Testis (tissue), 3 donors: Measurements from ENCODE around the gene DUOX1. TPM values are rescaled to one million over a fixed set of nuclear protein-coding genes. Genes with fewer than 3 reads are reported as not detected.

Experiments used
- DNase-seq: peaks from one replicate; pipeline ENCODE4 v3.0.0-alpha.2; 2019
- H3K27ac ChIP-seq, 2 donors: fragments of 200-600 bp; sonication (generic); one replicate each; pipeline ENCODE4 v1.5.1; 2019
- H3K27me3 ChIP-seq: fragments of 200-600 bp; sonication (generic); one replicate; pipeline ENCODE4 v1.5.1; 2019
- H3K36me3 ChIP-seq: fragments of 200-600 bp; sonication (generic); one replicate; pipeline ENCODE4 v1.5.1; 2017; ENCODE audit warnings: low read depth; ENCODE audit errors: missing control alignments
- H3K4me1 ChIP-seq: fragments of 200-600 bp; sonication (generic); one replicate; pipeline ENCODE4 v1.5.1; 2019
- H3K4me3 ChIP-seq, 2 donors: fragments of 200-600 bp; sonication (generic); one replicate each; pipeline ENCODE4 v1.5.1; 2017 to 2019
- H3K9me3 ChIP-seq: fragments of 200-600 bp; sonication (generic); one replicate; pipeline ENCODE4 v1.5.1; 2017
- POLR2A ChIP-seq: fragments of 450-650 bp; IDR thresholded peaks from one replicate; pipeline ENCODE4 v1.6.1; 2017; ENCODE audit warnings: antibody characterized with exemption, mild to moderate bottlenecking, moderate library complexity
- WGBS, 2 donors: methylation state at CpG; one replicate each; pipeline ENCODE4 v1.1.5; 2018; 5-methylcytosine and 5-hydroxymethylcytosine counted together
- intact Hi-C: fragments of 100-400 bp; cut with DNase I; formaldehyde crosslinking; loops from one replicate; pipeline ENCODE4 v1.15.1; 2023; ENCODE audit warnings: low total_unique reads
- polyA plus RNA-seq: library from polyadenylated mRNA; stranded (reverse); fragments of 350-450 nt; fragmentation: Illumina TruSeq; extraction: RNeasy Lipid Tissue Mini Kit (QIAGEN cat#74804); gene quantifications from one replicate; pipeline ENCODE4 v1.2.3, GENCODE V29; 2014; ENCODE audit warnings: low read depth, low replicate concordance; ENCODE audit not compliant: insufficient read depth
- total RNA-seq, 2 donors: library from RNA; depleted of rRNA; stranded (reverse); fragments of >200 nt; gene quantifications; one replicate each; pipeline ENCODE4 v1.2.3, GENCODE V29; 2016
- TF ChIP-seq, protein P1 (sequence below), 3 experiments: fragments of 450-650 bp in 2 of 3; fragments of 200-600 bp in 1 of 3; sonication (generic) in 1 of 3; IDR thresholded peaks; one replicate each; pipeline ENCODE4 v1.5.1; 2016 to 2019; ENCODE audit warnings: antibody characterized with exemption in 3 of 3, mild to moderate bottlenecking in 2 of 3, moderate library complexity in 1 of 3

Gene DUOX1
- total and polyA plus RNA-seq, 3 donors from 2014 or later = 2.8 to 5.7 (median 5.3) TPM

DNA sequence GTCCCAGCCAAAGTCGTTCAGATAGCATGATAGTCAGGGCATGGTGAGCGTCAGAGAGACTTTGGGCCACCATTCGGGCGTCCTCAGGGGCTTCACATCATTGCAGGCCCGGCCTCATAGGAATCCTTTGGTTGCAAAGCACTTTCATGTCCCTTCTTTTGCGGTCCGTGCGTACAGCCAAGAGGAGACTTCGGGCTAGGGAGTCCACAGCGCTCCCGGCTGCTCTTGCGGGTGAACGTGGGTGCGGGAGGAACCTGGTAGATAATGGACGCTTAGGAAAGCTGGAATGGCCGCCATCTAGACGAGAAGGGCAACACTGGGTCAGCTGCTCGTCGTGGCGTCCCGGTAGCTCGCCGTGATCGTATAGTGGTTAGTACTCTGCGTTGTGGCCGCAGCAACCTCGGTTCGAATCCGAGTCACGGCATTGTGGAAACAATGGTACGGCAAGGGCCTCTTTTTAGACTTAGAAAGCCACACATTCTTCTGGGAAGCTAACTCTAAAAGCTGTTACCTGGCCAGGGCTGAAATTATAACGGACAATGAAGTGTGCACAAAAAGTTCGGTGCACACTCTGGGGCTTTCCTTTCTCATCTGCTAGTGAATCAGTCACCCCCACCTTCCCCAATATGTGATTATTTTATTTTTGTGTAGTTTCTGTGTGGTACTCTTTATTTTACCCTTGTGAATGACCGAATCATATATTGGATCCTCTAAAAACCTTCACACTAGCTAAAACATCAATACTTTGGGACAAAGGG is 71.2 kb downstream of the DUOX1 start:
- Histone ChIP-seq H3K4me1 (no peaks in the 10 kb centered on the region), H3K36me3 (no peaks in the 10 kb centered on the region), H3K27me3 (no peaks in the 10 kb centered on the region), H3K4me3 (peak overlapping the region; percentile 85 to 86), H3K9me3 (no peaks in the 10 kb centered on the region), H3K27ac (peak overlapping the region; percentile 99 to 100)
- 4 to 15% methylated on average over 11 to 34 of the region's 34 CpGs for WGBS, 2 donors
- peak; percentile 90 for DNase-seq
- intact Hi-C loops = no loop called here
- no peak for TF ChIP-seq POLR2A
- TF ChIP-seq, protein P1, sequence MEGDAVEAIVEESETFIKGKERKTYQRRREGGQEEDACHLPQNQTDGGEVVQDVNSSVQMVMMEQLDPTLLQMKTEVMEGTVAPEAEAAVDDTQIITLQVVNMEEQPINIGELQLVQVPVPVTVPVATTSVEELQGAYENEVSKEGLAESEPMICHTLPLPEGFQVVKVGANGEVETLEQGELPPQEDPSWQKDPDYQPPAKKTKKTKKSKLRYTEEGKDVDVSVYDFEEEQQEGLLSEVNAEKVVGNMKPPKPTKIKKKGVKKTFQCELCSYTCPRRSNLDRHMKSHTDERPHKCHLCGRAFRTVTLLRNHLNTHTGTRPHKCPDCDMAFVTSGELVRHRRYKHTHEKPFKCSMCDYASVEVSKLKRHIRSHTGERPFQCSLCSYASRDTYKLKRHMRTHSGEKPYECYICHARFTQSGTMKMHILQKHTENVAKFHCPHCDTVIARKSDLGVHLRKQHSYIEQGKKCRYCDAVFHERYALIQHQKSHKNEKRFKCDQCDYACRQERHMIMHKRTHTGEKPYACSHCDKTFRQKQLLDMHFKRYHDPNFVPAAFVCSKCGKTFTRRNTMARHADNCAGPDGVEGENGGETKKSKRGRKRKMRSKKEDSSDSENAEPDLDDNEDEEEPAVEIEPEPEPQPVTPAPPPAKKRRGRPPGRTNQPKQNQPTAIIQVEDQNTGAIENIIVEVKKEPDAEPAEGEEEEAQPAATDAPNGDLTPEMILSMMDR (IDR thresholded peaks at IDR 0.05) = no peak

- H3K4me1 ChIP-seq = no peaks in the 10 kb centered on the region
- H3K9me3 ChIP-seq = no peaks in the 10 kb centered on the region
- H3K36me3 ChIP-seq = no peaks in the 10 kb centered on the region
- peak overlapping the region in 1 of 2 donors; percentile 99 for H3K27ac ChIP-seq
- H3K27me3 ChIP-seq = no peaks in the 10 kb centered on the region
- no peak for DNase-seq
- intact Hi-C loops = no loop called here
- H3K4me3 ChIP-seq = no peak overlapping the region
- 78 to 82% methylated on average over 3 of the region's 3 CpGs for WGBS, 2 donors
- TF ChIP-seq, protein P1 (IDR thresholded peaks at IDR 0.05) = no peak
- no peak for TF ChIP-seq POLR2A
These were observed 71.7 kb downstream of the DUOX1 start for GRCh38 chr15:45201557-45201859.

DNA sequence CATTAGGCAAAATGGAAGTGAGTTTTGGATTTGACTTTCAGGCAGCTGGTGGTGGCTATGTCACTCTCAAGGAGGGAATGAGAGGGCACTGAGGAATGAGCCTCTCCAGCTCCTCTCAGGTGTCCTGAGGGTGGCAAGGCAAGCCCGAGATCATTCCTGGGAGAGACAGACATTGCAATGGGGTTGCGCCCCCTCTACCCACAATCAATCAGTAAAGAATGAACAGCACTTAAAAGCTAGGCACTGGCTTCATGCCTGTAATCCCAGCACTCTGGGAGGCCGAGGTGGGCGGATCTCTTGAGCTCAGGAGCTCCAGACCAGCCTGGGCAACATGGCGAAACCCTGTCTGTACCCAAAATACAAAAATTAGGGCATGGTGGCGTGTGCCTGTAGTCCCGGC is 72.1 kb downstream of the DUOX1 start:
- Histone ChIP-seq H3K9me3 (no peaks in the 10 kb centered on the region), H3K27me3 (no peaks in the 10 kb centered on the region), H3K27ac (no peak overlapping the region), H3K36me3 (no peaks in the 10 kb centered on the region), H3K4me1 (no peaks in the 10 kb centered on the region), H3K4me3 (no peak overlapping the region)
- 84 to 85% methylated on average over 7 of the region's 7 CpGs for WGBS, 2 donors
- intact Hi-C loops = no loop called here
- DNase-seq = no peak
- TF ChIP-seq, protein P1 (IDR thresholded peaks at IDR 0.05) = no peak
- no peak for TF ChIP-seq POLR2A

- 60 to 65% methylated on average over 4 of the region's 4 CpGs for WGBS, 2 donors
These were observed 73.4 kb downstream of the DUOX1 start for GRCh38 chr15:45203182-45203581.

More at GRCh38 chr15:45203182-45203581, 73.4 kb downstream of the DUOX1 start:
- Histone ChIP-seq H3K27me3 (no peaks in the 10 kb centered on the region), H3K36me3 (no peaks in the 10 kb centered on the region), H3K9me3 (no peaks in the 10 kb centered on the region), H3K27ac (no peak overlapping the region), H3K4me3 (no peak overlapping the region), H3K4me1 (no peaks in the 10 kb centered on the region)
- no peak for TF ChIP-seq POLR2A
- TF ChIP-seq, protein P1 (IDR thresholded peaks at IDR 0.05) = no peak
- intact Hi-C loops = no loop called here
- no peak for DNase-seq
